ENCODE results near the gene LYRM4. TPM values are rescaled to one million over a fixed set of nuclear protein-coding genes. Genes with fewer than 3 reads are reported as not detected.

LYRM4 gene
- total and polyA plus RNA-seq, 9 of the 15 experiments (the other 6 are each of a cell fraction or from before 2014, with no cell fraction given): 24.2 to 69.4 (median 41.8) TPM

DNA sequence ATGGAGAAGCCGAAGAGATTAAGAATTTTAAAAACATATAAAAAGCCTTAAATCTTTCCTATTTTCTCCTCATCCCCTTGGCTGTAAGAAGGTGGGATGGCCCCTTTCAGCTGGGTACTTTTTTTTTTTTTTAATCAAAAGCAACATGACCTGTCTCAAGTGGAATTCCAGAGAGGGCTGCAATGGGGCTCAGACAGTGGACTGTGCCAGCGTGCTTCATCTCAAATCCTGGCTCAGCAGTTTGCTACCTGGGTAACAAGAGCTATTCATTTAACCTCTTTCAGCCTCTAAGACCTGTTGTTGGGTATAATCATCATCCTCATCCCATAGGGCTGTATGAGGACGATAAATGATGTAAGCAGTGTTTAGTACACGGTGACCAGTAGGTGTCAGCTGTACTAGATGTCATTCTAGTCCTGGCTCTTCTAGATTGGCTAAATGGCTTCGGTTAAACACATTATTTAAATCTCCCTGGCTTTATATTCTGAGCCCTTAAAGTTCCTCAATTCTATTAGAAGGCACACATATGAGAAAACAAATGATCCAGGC is 182.6 kb downstream of the LYRM4 start (continued):
- TF ChIP-seq, protein P1, sequence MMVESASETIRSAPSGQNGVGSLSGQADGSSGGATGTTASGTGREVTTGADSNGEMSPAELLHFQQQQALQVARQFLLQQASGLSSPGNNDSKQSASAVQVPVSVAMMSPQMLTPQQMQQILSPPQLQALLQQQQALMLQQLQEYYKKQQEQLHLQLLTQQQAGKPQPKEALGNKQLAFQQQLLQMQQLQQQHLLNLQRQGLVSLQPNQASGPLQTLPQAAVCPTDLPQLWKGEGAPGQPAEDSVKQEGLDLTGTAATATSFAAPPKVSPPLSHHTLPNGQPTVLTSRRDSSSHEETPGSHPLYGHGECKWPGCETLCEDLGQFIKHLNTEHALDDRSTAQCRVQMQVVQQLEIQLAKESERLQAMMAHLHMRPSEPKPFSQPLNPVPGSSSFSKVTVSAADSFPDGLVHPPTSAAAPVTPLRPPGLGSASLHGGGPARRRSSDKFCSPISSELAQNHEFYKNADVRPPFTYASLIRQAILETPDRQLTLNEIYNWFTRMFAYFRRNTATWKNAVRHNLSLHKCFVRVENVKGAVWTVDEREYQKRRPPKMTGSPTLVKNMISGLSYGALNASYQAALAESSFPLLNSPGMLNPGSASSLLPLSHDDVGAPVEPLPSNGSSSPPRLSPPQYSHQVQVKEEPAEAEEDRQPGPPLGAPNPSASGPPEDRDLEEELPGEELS (CRISPR knock-in tag; IDR thresholded peaks at IDR 0.05; ENCODE audit: borderline replicate concordance): no peak
- no peak for TF ChIP-seq ZNF121 (CRISPR knock-in tag; conservative IDR thresholded peaks at IDR 0.05)
- 0 out of 2 replicates have a peak, but pooled peaks have one; percentile 24 for TF ChIP-seq CREM (IDR thresholded peaks at IDR 0.05; ENCODE audit: low read depth)
- TF ChIP-seq, protein P2, sequence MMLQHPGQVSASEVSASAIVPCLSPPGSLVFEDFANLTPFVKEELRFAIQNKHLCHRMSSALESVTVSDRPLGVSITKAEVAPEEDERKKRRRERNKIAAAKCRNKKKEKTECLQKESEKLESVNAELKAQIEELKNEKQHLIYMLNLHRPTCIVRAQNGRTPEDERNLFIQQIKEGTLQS (IDR thresholded peaks at IDR 0.05): 0 out of 2 replicates have a peak, but pooled peaks have one; percentile 19
- TF ChIP-seq, protein P2 (CRISPR knock-in tag; conservative IDR thresholded peaks at IDR 0.05): no peak
- no peak for TF ChIP-seq GATAD2A (IDR thresholded peaks at IDR 0.05)
- TF ChIP-seq NELFE (IDR thresholded peaks at IDR 0.05; ENCODE audit: insufficient read depth, insufficient read length): no peak
- TF ChIP-seq RAD21 (CRISPR knock-in tag; conservative IDR thresholded peaks at IDR 0.05 in 1 of 2, IDR thresholded peaks at IDR 0.05 in 1 of 2): peak in 1 of 2 experiments; percentile 47; a peak in 2 of 4 replicates

All from K562 (cell line).